ENCODE results near the gene HAUS8.
A peak's percentile ranks its signal among the peaks of the same experiment; 100 is the strongest.

HAUS8 gene

GRCh38 chr19:17001603-17002183 lies 73.6 kb downstream of the HAUS8 start:
- TF ChIP-seq EZH2phosphoT487 (IDR thresholded peaks at IDR 0.05; ENCODE audit: borderline replicate concordance, low read length) (no peak), CTCF (IDR thresholded peaks at IDR 0.05; ENCODE audit: low read depth, low read length, poor library complexity, severe bottlenecking) (no peak)
- Histone ChIP-seq H3K9me3 (ENCODE audit: control insufficient read depth, insufficient read depth, low read length) (no peaks in the 10 kb centered on the region), H3K4me2 (ENCODE audit: low read length) (0 out of 2 replicates have a peak overlapping the region, but pooled peaks have one; percentile 4), H3K27me3 (ENCODE audit: control insufficient read depth, low read length) (no peaks in the 10 kb centered on the region; the same call in 1 of the 2 replicates), H4K20me1 (ENCODE audit: control insufficient read depth, insufficient read depth, low read depth, low read length) (no peaks in the 10 kb centered on the region), H3K79me2 (ENCODE audit: control insufficient read depth, low read length) (no peaks in the 10 kb centered on the region), H3F3A (ENCODE audit: control insufficient read depth, insufficient read depth) (no peaks in the 10 kb centered on the region), H3K4me1 (ENCODE audit: control insufficient read depth, low read length) (peaks cover 10% of the 10 kb centered on the region), H3K36me3 (ENCODE audit: control insufficient read depth, low read length) (no peaks in the 10 kb centered on the region), H3K27ac (ENCODE audit: low read depth, low read length) (no peak overlapping the region), H3K4me3 (ENCODE audit: low read length) (no peak overlapping the region), H3K9me2 (replicated peaks; ENCODE audit: control insufficient read depth, low read length) (no peaks in the 10 kb centered on the region)
